ENCODE results near the gene CTSE.

GRCh38 chr1:206067486-206068227, 44.0 kb upstream of the CTSE start:
- TF ChIP-seq NR2C2 (CRISPR knock-in tag; IDR thresholded peaks at IDR 0.05; ENCODE audit: borderline replicate concordance), result no peak
- no peak for TF ChIP-seq ZNF816 (CRISPR knock-in tag; IDR thresholded peaks at IDR 0.05; ENCODE audit: borderline replicate concordance)
- TF ChIP-seq XRCC5 (optimal IDR thresholded peaks at IDR 0.05; ENCODE audit: low read length), result no peak
- TF ChIP-seq MTF1 (CRISPR knock-in tag; IDR thresholded peaks at IDR 0.05), result no peak
- TF ChIP-seq SP1 (IDR thresholded peaks at IDR 0.05), result no peak
- TF ChIP-seq SP1 (CRISPR knock-in tag; IDR thresholded peaks at IDR 0.05), result no peak
- no peak for TF ChIP-seq ZNF317 (CRISPR knock-in tag; IDR thresholded peaks at IDR 0.05)
- no peak for TF ChIP-seq PBX2 (CRISPR knock-in tag; IDR thresholded peaks at IDR 0.05)

Data from HepG2 (cell line).